ENCODE data around the gene NAA80. TPM values are rescaled to one million over a fixed set of nuclear protein-coding genes. Genes with fewer than 3 reads are reported as not detected.

Gene NAA80
- total and polyA plus RNA-seq, 8 donors = 3.1 to 107 (median 17.0) TPM

- 71 to 86% (median 77%) methylated on average over 7 to 8 of the region's 8 CpGs for WGBS, 5 donors
- peaks cover 61 to 84% (median 74%) of the 10 kb centered on the region in 4 donors for H3K36me3 ChIP-seq
Measured at GRCh38 chr3:50254577-50255250, 44.5 kb downstream of the NAA80 start.

GRCh38 chr3:50251220-50251619 lies 48.0 kb downstream of the NAA80 start:
- Histone ChIP-seq H3K4me3 (no peak overlapping the region), H3K9me3 (no peaks in the 10 kb centered on the region), H3K27ac (peak overlapping the region; percentile 62 to 97 (median 90)), H3K36me3 (peaks cover 39 to 59% (median 47%) of the 10 kb centered on the region in 4 donors), H3K4me1 (peaks cover 47 to 93% (median 69%) of the 10 kb centered on the region in 4 donors), H3K27me3 (no peaks in the 10 kb centered on the region)
- intact Hi-C loops (cut with DNase I; ENCODE audit: low total_unique reads) = no loop called here
- no peak for TF ChIP-seq EP300 (IDR thresholded peaks at IDR 0.05)
- TF ChIP-seq POLR2AphosphoS5 (IDR thresholded peaks at IDR 0.05) = peak in 1 of 3 donors; percentile 46
- WGBS, 5 donors = 42 to 54% (median 47%) methylated on average over 8 of the region's 8 CpGs
- DNase-seq = peak; percentile 67 to 83

More at GRCh38 chr3:50254577-50255250, 44.5 kb downstream of the NAA80 start:
- no peaks in the 10 kb centered on the region for H3K9me3 ChIP-seq
- TF ChIP-seq POLR2AphosphoS5 (IDR thresholded peaks at IDR 0.05) (peak in 2 of 3 donors; percentile 3 to 33), POLR2A (IDR thresholded peaks at IDR 0.05) (no peak)
- intact Hi-C loops (cut with DNase I; ENCODE audit: low total_unique reads) = no loop called here
- peaks cover 18 to 82% (median 42%) of the 10 kb centered on the region in 4 donors for H3K4me1 ChIP-seq
- H3K27ac ChIP-seq = peak overlapping the region; percentile 36 to 98 (median 71)
- H3K27me3 ChIP-seq = no peaks in the 10 kb centered on the region
- H3K4me3 ChIP-seq = no peak overlapping the region
- DNase-seq = peak; percentile 64 to 70

- DNase-seq = no peak
- H3K36me3 ChIP-seq = peaks cover 34 to 52% (median 41%) of the 10 kb centered on the region in 4 donors
- no peaks in the 10 kb centered on the region for H3K27me3 ChIP-seq
- peak overlapping the region in 4 of 5 donors; percentile 84 to 97 (median 92) for H3K27ac ChIP-seq
- TF ChIP-seq POLR2AphosphoS5 (IDR thresholded peaks at IDR 0.05) (no peak), POLR2A (IDR thresholded peaks at IDR 0.05) (no peak), EP300 (IDR thresholded peaks at IDR 0.05) (no peak), CTCF (IDR thresholded peaks at IDR 0.05) (no peak)
- H3K4me1 ChIP-seq = peaks cover 54 to 97% (median 76%) of the 10 kb centered on the region in 4 donors
- intact Hi-C loops (cut with DNase I; ENCODE audit: low total_unique reads) = no loop called here
- no peaks in the 10 kb centered on the region for H3K9me3 ChIP-seq
- 88 to 94% (median 89%) methylated on average over 4 of the region's 4 CpGs for WGBS, 5 donors
- H3K4me3 ChIP-seq = no peak overlapping the region
Measured at GRCh38 chr3:50250514-50250913, 48.7 kb downstream of the NAA80 start.

- intact Hi-C loops (cut with DNase I; ENCODE audit: low total_unique reads) = no loop called here
- Histone ChIP-seq H3K4me1 (peaks cover 63 to 97% (median 81%) of the 10 kb centered on the region in 4 donors), H3K27ac (peak overlapping the region; percentile 66 to 97 (median 90)), H3K27me3 (no peaks in the 10 kb centered on the region), H3K4me3 (no peak overlapping the region), H3K9me3 (no peaks in the 10 kb centered on the region), H3K36me3 (peaks cover 26 to 41% (median 30%) of the 10 kb centered on the region in 4 donors)
- no peak for DNase-seq
- WGBS, 5 donors = 87 to 94% (median 90%) methylated on average over 5 of the region's 5 CpGs
- no peak for TF ChIP-seq EP300 (IDR thresholded peaks at IDR 0.05)
- no peak for TF ChIP-seq POLR2A (IDR thresholded peaks at IDR 0.05)
- no peak for TF ChIP-seq POLR2AphosphoS5 (IDR thresholded peaks at IDR 0.05)
- no peak for TF ChIP-seq CTCF (IDR thresholded peaks at IDR 0.05)
Measured at GRCh38 chr3:50249457-50249856, 49.7 kb downstream of the NAA80 start.

- no peak for TF ChIP-seq POLR2A (IDR thresholded peaks at IDR 0.05)
- TF ChIP-seq CTCF (IDR thresholded peaks at IDR 0.05) = no peak
- peak in 2 of 3 donors; percentile 56 to 60 for TF ChIP-seq POLR2AphosphoS5 (IDR thresholded peaks at IDR 0.05)
- no peak for TF ChIP-seq EP300 (IDR thresholded peaks at IDR 0.05)
- DNase-seq = peak; percentile 62 to 84
- Histone ChIP-seq H3K27me3 (no peaks in the 10 kb centered on the region), H3K4me3 (peak overlapping the region in 1 of 4 donors; percentile 4), H3K36me3 (peaks cover 16 to 31% (median 20%) of the 10 kb centered on the region in 4 donors), H3K4me1 (peaks cover 70 to 99% (median 88%) of the 10 kb centered on the region in 4 donors), H3K9me3 (no peaks in the 10 kb centered on the region), H3K27ac (peak overlapping the region; percentile 66 to 97 (median 90))
- WGBS, 5 donors = 12 to 36% (median 20%) methylated on average over 3 of the region's 3 CpGs
- intact Hi-C loops (cut with DNase I; ENCODE audit: low total_unique reads) = no loop called here
Measured at GRCh38 chr3:50248387-50248786, 50.8 kb downstream of the NAA80 start.
